Activated CD4-positive, alpha-beta memory T cell treated with anti-CD3 and anti-CD28 coated beads for 36 hours (primary cell): Measurements from ENCODE around the gene RABGAP1L. TPM values are rescaled to one million over a fixed set of nuclear protein-coding genes. Genes with fewer than 3 reads are reported as not detected.
A peak's percentile ranks its signal among the peaks of the same experiment; 100 is the strongest.
"Not testable (repeated sequence)": the region's sequence is repeated elsewhere in the genome, so short reads cannot be mapped to it uniquely, and the experiment has no call there.

Source experiments
- CTCF ChIA-PET: fragments of 350-600 bp; sonication (Branson Sonifier 250); formaldehyde crosslinking; loops from one replicate; lab custom pipeline; 2021; ENCODE audit warnings: antibody characterized with exemption, inconsistent platforms; lab: Charles Lee
- POLR2A ChIA-PET: fragments of 350-600 bp; sonication (Branson Sonifier 250); formaldehyde crosslinking; loops from one replicate; lab custom pipeline; 2021; ENCODE audit warnings: antibody characterized with exemption; lab: Charles Lee
- DNase-seq: peaks from one replicate; pipeline ENCODE4 v3.0.0-alpha.2; 2020
- H3K27ac Mint-ChIP-seq: one replicate; pipeline ENCODE4 v1.8.0; 2021; ENCODE audit warnings: mixed read lengths
- H3K27me3 Mint-ChIP-seq: one replicate; pipeline ENCODE4 v1.8.0; 2021; ENCODE audit warnings: mixed read lengths
- H3K36me3 Mint-ChIP-seq: one replicate; pipeline ENCODE4 v1.8.0; 2021; ENCODE audit warnings: mixed read lengths
- H3K4me1 Mint-ChIP-seq: one replicate; pipeline ENCODE4 v1.8.0; 2021; ENCODE audit warnings: low read depth, mixed read lengths
- H3K4me3 Mint-ChIP-seq: one replicate; pipeline ENCODE4 v1.8.0; 2021; ENCODE audit warnings: mild to moderate bottlenecking, mixed read lengths
- H3K9me3 Mint-ChIP-seq: one replicate; pipeline ENCODE4 v1.8.0; 2021; ENCODE audit warnings: mixed read lengths
- intact Hi-C: fragments of 100-400 bp; cut with micrococcal nuclease; formaldehyde crosslinking; loops from one replicate; pipeline ENCODE4 v1.15.1; 2023
- total RNA-seq, 2 experiments: library from RNA; stranded (reverse); gene quantifications; one replicate each; pipeline ENCODE4 v1.2.3, GENCODE V29; 2021

RABGAP1L gene
- total RNA-seq, 2 experiments from 2014 or later = 30.5 to 30.9 TPM

DNA sequence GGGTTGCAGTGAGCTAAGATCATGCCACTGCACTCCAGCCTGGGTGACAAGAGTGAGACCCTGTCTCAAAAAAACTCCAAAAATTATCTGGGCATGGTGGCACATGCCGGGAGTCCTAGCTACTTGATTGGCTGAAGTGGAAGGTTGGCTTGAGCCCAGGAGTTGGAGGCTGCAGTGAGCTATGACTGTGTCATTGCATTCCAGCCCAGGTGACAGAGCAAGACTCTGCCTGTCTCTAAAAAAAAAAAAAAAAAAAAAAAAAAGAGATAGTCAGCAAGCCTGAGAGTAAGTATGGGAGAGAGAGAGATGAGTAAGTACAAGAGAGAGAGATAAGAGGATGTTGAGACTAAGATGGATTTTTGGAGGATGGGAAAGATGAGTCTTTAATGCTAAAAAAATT, 659.6 kb downstream of the RABGAP1L start:
- no peak overlapping the region for H3K4me3 Mint-ChIP-seq
- no peak overlapping the region for H3K27ac Mint-ChIP-seq
- H3K9me3 Mint-ChIP-seq = no peaks in the 10 kb centered on the region
- H3K27me3 Mint-ChIP-seq = no peaks in the 10 kb centered on the region
- peaks cover 29% of the 10 kb centered on the region for H3K4me1 Mint-ChIP-seq
- ChIA-PET POLR2A (interaction anchor here (1.1 kb wide), 1 partner anchor 19 kb away, joined by 6 read pairs; no protein-coding TSS in a partner anchor), CTCF (interaction anchor here (0.6 to 1.0 kb wide), 2 partner anchors 55 to 164 kb away, joined by 4 read pairs; no protein-coding TSS in a partner anchor)
- peak; percentile 46 for DNase-seq
- intact Hi-C loops = loop anchor here (2.0 to 5.0 kb wide), 3 partner anchors 22 to 178 kb away; partner anchors contain the start of gene CACYBP
- peaks cover 4% of the 10 kb centered on the region for H3K36me3 Mint-ChIP-seq

DNA sequence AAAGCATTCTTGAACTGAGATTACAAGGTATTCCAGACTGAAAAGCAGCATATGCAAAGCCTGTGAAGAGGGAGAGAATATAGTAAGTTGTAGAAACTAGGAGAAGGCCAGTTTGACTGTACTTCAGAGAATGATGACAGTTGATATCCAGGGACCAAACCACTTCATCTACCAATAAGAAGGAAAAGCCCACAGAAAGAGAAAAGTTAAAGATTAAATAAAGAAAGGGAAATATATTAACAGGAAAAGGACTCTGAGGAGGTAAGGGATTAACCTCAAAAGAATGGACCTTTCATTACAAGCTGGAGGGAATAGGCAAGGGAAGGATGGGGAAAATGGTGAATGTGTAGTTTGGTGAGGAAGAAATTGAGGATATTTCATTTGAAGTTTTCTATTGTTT, 660.3 kb downstream of the RABGAP1L start:
- ChIA-PET CTCF (no interaction called here), POLR2A (no interaction called here)
- intact Hi-C loops = loop anchor here (2.0 to 5.0 kb wide), 3 partner anchors 21 to 178 kb away; partner anchors contain the start of gene CACYBP
- no peak overlapping the region for H3K4me3 Mint-ChIP-seq
- DNase-seq = no peak
- no peaks in the 10 kb centered on the region for H3K27me3 Mint-ChIP-seq
- peaks cover 29% of the 10 kb centered on the region for H3K4me1 Mint-ChIP-seq
- H3K27ac Mint-ChIP-seq = no peak overlapping the region
- H3K36me3 Mint-ChIP-seq = peaks cover 4% of the 10 kb centered on the region
- no peaks in the 10 kb centered on the region for H3K9me3 Mint-ChIP-seq

DNA sequence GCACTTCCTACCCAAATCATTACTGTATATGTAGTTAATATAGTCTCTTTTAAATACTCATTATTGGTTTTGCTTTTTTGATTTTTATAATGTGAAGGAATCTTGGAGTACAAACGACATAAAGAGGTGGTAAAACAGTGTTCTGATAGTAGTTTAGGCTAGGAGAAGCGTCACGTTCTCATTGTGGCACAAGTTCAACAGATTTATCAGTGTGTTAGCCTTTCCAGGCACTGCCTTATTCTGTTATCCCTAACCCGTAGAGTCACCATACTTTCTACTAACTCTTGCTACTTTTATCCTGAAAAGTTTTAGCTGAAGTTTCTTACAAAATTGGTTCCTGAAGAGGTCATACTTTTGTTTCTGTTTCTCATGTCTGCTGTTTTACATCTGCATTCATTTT, 665.8 kb downstream of the RABGAP1L start:
- Mint-ChIP-seq H3K27me3 (no peaks in the 10 kb centered on the region), H3K9me3 (no peaks in the 10 kb centered on the region), H3K4me3 (no peak overlapping the region), H3K4me1 (no peaks in the 10 kb centered on the region), H3K36me3 (peaks cover 2% of the 10 kb centered on the region), H3K27ac (no peak overlapping the region)
- no peak for DNase-seq
- intact Hi-C loops = no loop called here
- ChIA-PET CTCF (no interaction called here), POLR2A (no interaction called here)

DNA sequence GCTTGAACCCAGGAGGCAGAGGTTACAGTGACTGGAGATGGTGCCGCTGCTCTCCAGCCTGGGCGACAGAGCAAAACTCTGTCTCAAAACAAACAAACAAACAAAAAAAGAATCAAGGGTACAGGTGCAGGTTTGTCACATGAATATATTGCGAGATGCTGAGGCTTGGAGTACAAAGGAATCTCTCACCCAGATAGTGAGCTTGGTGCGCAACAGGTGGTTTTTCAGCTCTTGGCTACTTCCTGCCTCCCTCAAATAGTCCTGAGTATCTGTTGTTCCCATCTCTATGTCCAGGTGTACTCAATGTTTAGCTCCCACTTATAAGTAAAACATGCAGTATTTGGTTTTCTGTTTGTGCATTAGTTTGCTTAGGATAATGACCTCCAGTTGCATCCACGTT, 666.5 kb downstream of the RABGAP1L start:
- Mint-ChIP-seq H3K27ac (no peak overlapping the region), H3K4me1 (no peaks in the 10 kb centered on the region), H3K4me3 (no peak overlapping the region), H3K27me3 (no peaks in the 10 kb centered on the region), H3K9me3 (no peaks in the 10 kb centered on the region), H3K36me3 (peaks cover 2% of the 10 kb centered on the region)
- no peak for DNase-seq
- POLR2A ChIA-PET = no interaction called here
- intact Hi-C loops = no loop called here
- CTCF ChIA-PET = no interaction called here

GRCh38 chr1:174828264-174828663, 668.9 kb downstream of the RABGAP1L start:
- Mint-ChIP-seq H3K27me3 (no peaks in the 10 kb centered on the region), H3K27ac (no peak overlapping the region), H3K36me3 (no peaks in the 10 kb centered on the region), H3K9me3 (no peaks in the 10 kb centered on the region), H3K4me1 (no peaks in the 10 kb centered on the region), H3K4me3 (no peak overlapping the region)
- ChIA-PET CTCF (no interaction called here), POLR2A (no interaction called here)
- DNase-seq = no peak
- intact Hi-C loops = no loop called here

DNA sequence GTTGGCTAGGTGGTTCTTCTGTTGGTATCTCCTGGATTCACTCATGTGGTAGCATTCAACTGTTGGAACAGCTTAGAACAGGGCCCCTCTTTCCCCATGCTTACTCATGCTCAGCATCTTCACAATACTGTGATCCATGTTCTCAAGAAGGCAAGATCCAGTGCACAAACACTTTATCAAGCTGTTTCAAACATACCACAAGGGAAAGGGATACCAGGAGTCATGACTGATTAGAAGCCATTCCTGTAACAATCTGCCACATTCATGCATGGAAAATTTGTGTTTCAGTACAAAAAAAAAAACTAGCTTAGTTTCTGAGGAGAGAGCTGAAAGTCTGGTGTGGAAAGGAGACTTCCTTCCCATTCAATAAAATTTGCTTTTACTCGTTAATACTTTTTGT, 670.7 kb downstream of the RABGAP1L start:
- Mint-ChIP-seq H3K4me3 (no peak overlapping the region), H3K27ac (no peak overlapping the region), H3K4me1 (no peaks in the 10 kb centered on the region), H3K9me3 (no peaks in the 10 kb centered on the region), H3K27me3 (no peaks in the 10 kb centered on the region), H3K36me3 (no peaks in the 10 kb centered on the region)
- DNase-seq = no peak
- ChIA-PET CTCF (no interaction called here), POLR2A (no interaction called here)
- intact Hi-C loops = no loop called here

- Mint-ChIP-seq H3K9me3 (no peaks in the 10 kb centered on the region), H3K4me3 (no peak overlapping the region), H3K4me1 (peaks cover 5% of the 10 kb centered on the region), H3K27ac (no peak overlapping the region), H3K27me3 (no peaks in the 10 kb centered on the region), H3K36me3 (no peaks in the 10 kb centered on the region)
- intact Hi-C loops = no loop called here
- DNase-seq = no peak
- POLR2A ChIA-PET = no interaction called here
- CTCF ChIA-PET = interaction anchor here (0.7 kb wide), 1 partner anchor 40 kb away, joined by 4 read pairs; no protein-coding TSS in a partner anchor
Observed at GRCh38 chr1:174836543-174836942, 677.2 kb downstream of the RABGAP1L start.

- Mint-ChIP-seq H3K9me3 (no peaks in the 10 kb centered on the region), H3K36me3 (peaks cover 2% of the 10 kb centered on the region), H3K27me3 (no peaks in the 10 kb centered on the region), H3K27ac (no peak overlapping the region), H3K4me3 (no peak overlapping the region), H3K4me1 (peaks cover 9% of the 10 kb centered on the region)
- CTCF ChIA-PET = no interaction called here
- intact Hi-C loops = no loop called here
- DNase-seq = no peak
- POLR2A ChIA-PET = interaction anchor here (1.1 kb wide), 1 partner anchor 75 kb away, joined by 3 read pairs; no protein-coding TSS in a partner anchor
Observed at GRCh38 chr1:174837386-174837785, 678.1 kb downstream of the RABGAP1L start.

DNA sequence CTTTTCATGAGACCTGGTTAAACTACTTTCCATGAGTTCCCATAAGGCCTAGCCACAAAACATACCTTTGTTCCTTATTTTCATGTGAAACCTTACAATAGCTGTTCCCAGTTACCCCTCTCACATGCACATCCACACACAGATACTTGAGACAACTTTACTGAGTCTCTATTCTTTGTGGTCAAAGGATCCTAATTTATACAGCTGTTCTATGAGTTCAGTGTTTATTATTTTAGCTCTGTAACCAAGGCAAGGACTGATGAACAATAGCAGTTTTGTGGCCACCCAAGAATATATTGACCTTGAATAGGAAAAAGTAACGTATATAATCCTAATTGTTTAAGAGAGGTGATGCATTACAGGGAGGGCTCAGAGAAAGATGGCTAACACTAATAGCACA, 679.9 kb downstream of the RABGAP1L start:
- no peaks in the 10 kb centered on the region for H3K9me3 Mint-ChIP-seq
- no peak for DNase-seq
- H3K27me3 Mint-ChIP-seq = no peaks in the 10 kb centered on the region
- peaks cover 3% of the 10 kb centered on the region for H3K36me3 Mint-ChIP-seq
- no peak overlapping the region for H3K27ac Mint-ChIP-seq
- ChIA-PET CTCF (interaction anchor here (0.8 to 1.4 kb wide), 3 partner anchors 27 to 144 kb away, joined by 3 to 5 read pairs (median 3); no protein-coding TSS in a partner anchor), POLR2A (no interaction called here)
- peaks cover 10% of the 10 kb centered on the region for H3K4me1 Mint-ChIP-seq
- intact Hi-C loops = no loop called here
- H3K4me3 Mint-ChIP-seq = no peak overlapping the region

DNA sequence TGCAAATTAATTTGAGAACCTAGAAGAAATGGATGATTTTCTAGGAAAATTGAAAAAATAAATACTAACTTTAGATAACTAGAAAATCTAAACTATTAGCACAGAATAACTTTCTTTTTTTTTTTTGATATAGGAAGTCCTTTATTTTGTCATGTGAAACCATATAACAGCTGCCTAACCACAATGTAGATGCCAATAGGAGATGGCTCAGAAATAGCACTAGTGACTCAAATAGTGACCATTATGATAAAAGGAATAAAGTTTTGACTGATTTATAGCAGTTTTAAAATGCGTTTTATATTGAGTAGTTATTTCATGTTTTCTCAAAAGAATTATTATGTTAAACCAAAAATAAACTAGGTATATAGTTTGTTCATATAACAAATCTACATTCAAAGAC, 682.4 kb downstream of the RABGAP1L start:
- POLR2A ChIA-PET = no interaction called here
- CTCF ChIA-PET = no interaction called here
- intact Hi-C loops = loop anchor here (2.0 kb wide), 1 partner anchor 23 kb away; no protein-coding TSS in a partner anchor
- Mint-ChIP-seq H3K27me3 (no peaks in the 10 kb centered on the region), H3K9me3 (no peaks in the 10 kb centered on the region), H3K4me3 (no peak overlapping the region), H3K4me1 (peaks cover 10% of the 10 kb centered on the region), H3K27ac (no peak overlapping the region), H3K36me3 (peaks cover 3% of the 10 kb centered on the region)
- no peak for DNase-seq

GRCh38 chr1:174848593-174849560, 689.6 kb downstream of the RABGAP1L start:
- DNase-seq, H3K27me3 Mint-ChIP-seq, H3K27ac Mint-ChIP-seq, H3K36me3 Mint-ChIP-seq, POLR2A ChIA-PET, intact Hi-C loops, H3K4me3 Mint-ChIP-seq, H3K9me3 Mint-ChIP-seq, CTCF ChIA-PET, H3K4me1 Mint-ChIP-seq: not testable (repeated sequence)

- Mint-ChIP-seq H3K27ac (no peak overlapping the region), H3K36me3 (no peaks in the 10 kb centered on the region), H3K27me3 (no peaks in the 10 kb centered on the region), H3K4me1 (peaks cover 3% of the 10 kb centered on the region), H3K4me3 (no peak overlapping the region), H3K9me3 (no peaks in the 10 kb centered on the region)
- DNase-seq = no peak
- intact Hi-C loops = no loop called here
- ChIA-PET POLR2A (no interaction called here), CTCF (interaction anchor here (0.5 kb wide), 1 partner anchor 98 kb away, joined by 3 read pairs; no protein-coding TSS in a partner anchor)
Observed at GRCh38 chr1:174850726-174851125, 691.4 kb downstream of the RABGAP1L start.
